Endodermal cell (in vitro differentiated cells): ENCODE results near the gene SYNGR4. TPM values are rescaled to one million over a fixed set of nuclear protein-coding genes. Genes with fewer than 3 reads are reported as not detected.
A peak's percentile ranks its signal among the peaks of the same experiment; 100 is the strongest.

ENCODE experiments used
- DNase-seq: peaks from one replicate; pipeline ENCODE4 v3.0.0-alpha.2; 2017
- H3K27ac ChIP-seq: 2 replicates; pipeline ENCODE4 v1.5.1; 2013; ENCODE audit warnings: mild to moderate bottlenecking, low read depth, low read length, moderate library complexity
- H3K27me3 ChIP-seq: 2 replicates; pipeline ENCODE4 v1.6.1; 2013; ENCODE audit warnings: mild to moderate bottlenecking, low read length, moderate library complexity; ENCODE audit not compliant: insufficient read depth, control insufficient read depth, poor library complexity, severe bottlenecking
- H3K36me3 ChIP-seq: 2 replicates; pipeline ENCODE4 v1.7.0; 2013; ENCODE audit warnings: mild to moderate bottlenecking, low read length, moderate library complexity; ENCODE audit not compliant: control insufficient read depth, insufficient read depth
- H3K4me1 ChIP-seq: one replicate; pipeline ENCODE4 v1.7.0; 2013; ENCODE audit warnings: low read length; ENCODE audit not compliant: control insufficient read depth, insufficient read depth
- H3K4me3 ChIP-seq: 2 replicates; pipeline ENCODE4 v1.5.1; 2013; ENCODE audit warnings: mild to moderate bottlenecking, low read length, moderate library complexity
- H3K9ac ChIP-seq: 2 replicates; pipeline ENCODE4 v1.6.1; 2013; ENCODE audit warnings: mild to moderate bottlenecking, low read length, moderate library complexity; ENCODE audit not compliant: poor library complexity, severe bottlenecking; ENCODE audit errors: extremely low read depth
- H3K9me3 ChIP-seq: 2 replicates; pipeline ENCODE4 v1.6.1; 2013; ENCODE audit warnings: mild to moderate bottlenecking, low read length, moderate library complexity; ENCODE audit not compliant: control insufficient read depth
- H3K27ac Mint-ChIP-seq: 2 replicates; pipeline ENCODE4 v1.8.0; 2020; ENCODE audit warnings: mixed read lengths
- H3K27me3 Mint-ChIP-seq: 2 replicates; pipeline ENCODE4 v1.8.0; 2021; ENCODE audit warnings: mild to moderate bottlenecking, mixed read lengths; ENCODE audit not compliant: insufficient read depth
- H3K36me3 Mint-ChIP-seq: 2 replicates; pipeline ENCODE4 v1.8.0; 2020; ENCODE audit warnings: low read depth, mixed read lengths
- H3K4me1 Mint-ChIP-seq: 2 replicates; pipeline ENCODE4 v1.8.0; 2020; ENCODE audit warnings: mixed read lengths
- H3K4me3 Mint-ChIP-seq: 2 replicates; pipeline ENCODE4 v1.8.0; 2020; ENCODE audit warnings: mild to moderate bottlenecking, moderate library complexity, mixed read lengths
- H3K9me3 Mint-ChIP-seq: 2 replicates; pipeline ENCODE4 v1.8.0; 2020; ENCODE audit warnings: mild to moderate bottlenecking, mixed read lengths
- CTCF ChIP-seq: fragments of 200-600 bp; sonication (generic); conservative IDR thresholded peaks from 2 replicates; pipeline ENCODE4 v1.5.0; 2021; ENCODE audit warnings: antibody characterized with exemption, mild to moderate bottlenecking
- WGBS, 2 experiments: methylation state at CpG; one replicate each; pipeline versions ENCODE4 v1.1.5 to v1.1.7; 2013; ENCODE audit warnings: missing lambda C conversion rate in 2 of 2, mixed read lengths in 1 of 2; ENCODE audit not compliant: insufficient coverage in 1 of 2, insufficient read length in 1 of 2; 5-methylcytosine and 5-hydroxymethylcytosine counted together
- total RNA-seq, 2 donors: library from RNA; stranded (reverse); fragmentation: NEBNext Ultra II Directional in 1 of 2; extraction: Animal tissue kit (Norgen Biotek cat#: 25700) in 1 of 2; gene quantifications; 2 replicates in 1 of 2; 3 replicates in 1 of 2; pipeline ENCODE4 v1.2.1, GENCODE V29; 2021

The SYNGR4 gene
- total RNA-seq, 2 donors from 2014 or later = not detected

GRCh38 chr19:48318286-48318987 lies 45.7 kb upstream of the SYNGR4 start:
- 93% methylated on average over 12 to 21 of the region's 21 CpGs for WGBS, 2 experiments

DNA sequence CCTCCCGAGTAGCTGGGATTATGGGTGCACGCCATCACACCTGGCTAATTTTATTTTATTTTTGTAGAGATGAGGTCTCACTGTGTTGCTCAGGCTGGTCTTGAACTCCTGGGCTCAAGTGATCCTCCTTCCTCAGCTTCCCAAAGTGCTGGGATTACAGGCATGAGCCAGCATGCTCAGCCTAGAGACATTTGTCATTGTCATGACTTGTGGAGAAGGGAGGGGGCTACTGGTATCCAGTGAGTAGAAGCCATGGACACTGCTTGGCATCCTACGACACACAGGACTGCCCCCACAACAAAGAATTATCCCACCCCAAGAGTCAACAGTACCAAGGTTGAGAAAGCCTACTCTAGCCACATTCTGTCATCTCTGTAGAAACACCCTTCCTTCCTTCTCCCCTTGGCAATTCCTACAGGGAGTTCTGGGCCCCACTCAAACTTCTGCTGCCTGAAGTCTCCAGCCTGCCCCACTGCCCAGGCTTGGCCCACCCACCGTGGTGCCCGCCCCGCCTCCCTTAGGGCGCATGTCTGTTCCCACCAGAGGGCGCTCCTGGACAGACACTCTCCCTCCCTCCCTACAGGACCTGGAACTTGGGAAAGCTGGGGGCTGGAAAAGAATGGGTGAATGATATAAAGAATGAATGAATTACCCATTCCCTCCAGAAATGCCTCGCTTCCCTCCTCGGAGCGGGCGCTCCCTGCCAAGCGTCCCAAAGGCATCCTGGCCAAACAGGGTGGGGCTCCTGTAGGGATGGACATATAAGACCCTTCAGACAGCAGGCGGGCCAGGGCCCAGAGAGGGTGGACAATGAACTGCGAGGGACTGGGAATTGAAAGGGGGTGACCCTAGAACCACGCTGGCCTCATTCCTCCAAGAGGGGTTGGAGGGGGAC lies 44.3 kb upstream of the SYNGR4 start:
- WGBS, 2 experiments = 58 to 100% methylated on average over 4 to 15 of the region's 16 CpGs
- no peak overlapping the region for H3K4me3 ChIP-seq
- peak overlapping the region; percentile 99 for H3K27ac Mint-ChIP-seq
- peaks cover 17% of the 10 kb centered on the region for H3K27me3 Mint-ChIP-seq
- H3K4me1 Mint-ChIP-seq = peaks cover 8% of the 10 kb centered on the region
- H3K9me3 Mint-ChIP-seq = no peaks in the 10 kb centered on the region
- peak; percentile 90 for TF ChIP-seq CTCF
- H3K4me3 Mint-ChIP-seq = no peak overlapping the region
- no peaks in the 10 kb centered on the region for H3K4me1 ChIP-seq
- peak; percentile 97 for DNase-seq
- H3K9ac ChIP-seq = no peak overlapping the region
- no peaks in the 10 kb centered on the region for H3K27me3 ChIP-seq
- no peaks in the 10 kb centered on the region for H3K36me3 Mint-ChIP-seq
- H3K9me3 ChIP-seq = no peaks in the 10 kb centered on the region
- H3K36me3 ChIP-seq = no peaks in the 10 kb centered on the region
- no peak overlapping the region for H3K27ac ChIP-seq

More at GRCh38 chr19:48318286-48318987, 45.7 kb upstream of the SYNGR4 start:
- Histone ChIP-seq H3K27me3 (no peaks in the 10 kb centered on the region), H3K4me1 (no peaks in the 10 kb centered on the region), H3K27ac (no peak overlapping the region), H3K4me3 (no peak overlapping the region), H3K9me3 (no peaks in the 10 kb centered on the region), H3K9ac (no peak overlapping the region), H3K36me3 (no peaks in the 10 kb centered on the region)
- no peak overlapping the region for H3K4me3 Mint-ChIP-seq
- no peaks in the 10 kb centered on the region for H3K9me3 Mint-ChIP-seq
- DNase-seq = peak; percentile 72
- no peak overlapping the region for H3K27ac Mint-ChIP-seq
- no peaks in the 10 kb centered on the region for H3K36me3 Mint-ChIP-seq
- no peak for TF ChIP-seq CTCF
- peaks cover 12% of the 10 kb centered on the region for H3K27me3 Mint-ChIP-seq
- peaks cover 8% of the 10 kb centered on the region for H3K4me1 Mint-ChIP-seq

- TF ChIP-seq CTCF = no peak
- H3K27ac ChIP-seq = peak overlapping the region; percentile 79
- H3K27ac Mint-ChIP-seq = peak overlapping the region; percentile 99
- peaks cover 4% of the 10 kb centered on the region for H3K4me1 ChIP-seq
- H3K36me3 Mint-ChIP-seq = no peaks in the 10 kb centered on the region
- DNase-seq = peak; percentile 100
- H3K27me3 Mint-ChIP-seq = peaks cover 25% of the 10 kb centered on the region
- no peaks in the 10 kb centered on the region for H3K27me3 ChIP-seq
- H3K4me3 ChIP-seq = peak overlapping the region; percentile 86
- H3K4me1 Mint-ChIP-seq = peaks cover 13% of the 10 kb centered on the region
- peak overlapping the region; percentile 82 for H3K9ac ChIP-seq
- no peaks in the 10 kb centered on the region for H3K9me3 Mint-ChIP-seq
- H3K4me3 Mint-ChIP-seq = peak overlapping the region; percentile 80
- WGBS, 2 experiments = 1 to 9% methylated on average over 4 to 22 of the region's 22 CpGs
- no peaks in the 10 kb centered on the region for H3K36me3 ChIP-seq
- no peaks in the 10 kb centered on the region for H3K9me3 ChIP-seq
These were observed 42.9 kb upstream of the SYNGR4 start for GRCh38 chr19:48321372-48321621.
